Measurements from ENCODE around the gene SARNP.

- TF ChIP-seq POLR2A (IDR thresholded peaks at IDR 0.05) (no peak), CTCF (IDR thresholded peaks at IDR 0.05) (no peak), POLR2AphosphoS5 (IDR thresholded peaks at IDR 0.05) (peak in 1 of 3 donors; percentile 12), EP300 (IDR thresholded peaks at IDR 0.05) (no peak)
These were observed 13.9 kb upstream of the SARNP start for GRCh38 chr12:55831447-55831815.
